A549 (cell line): ENCODE results near the gene CLDN34. TPM values are rescaled to one million over a fixed set of nuclear protein-coding genes. Genes with fewer than 3 reads are reported as not detected.

ENCODE experiments used
- ATAC-seq, 2 experiments: fragments of 200-7000 bp in 1 of 2; fragments of >200 bp in 1 of 2; cut with Nextera tagmentation in 1 of 2; cut with Tn5 transposase in 1 of 2; 3 replicates each; pipeline versions ENCODE4 v1.8.0 to v1.9.1; 2018 to 2020; ENCODE audit warnings: mild to moderate bottlenecking in 1 of 2, moderate library complexity in 1 of 2
- CTCF ChIA-PET: fragments of 300-600 bp; sonication (Branson Sonifier 250); formaldehyde crosslinking; extraction: SDS; loops from one replicate; lab custom pipeline; 2021; ENCODE audit warnings: antibody characterized with exemption, inconsistent platforms; lab: Yijun Ruan, JAX
- POLR2A ChIA-PET: fragments of 350-600 bp; formaldehyde crosslinking; extraction: SDS; loops from one replicate; lab custom pipeline; 2021; ENCODE audit warnings: antibody characterized with exemption, inconsistent platforms; lab: Yijun Ruan, JAX
- DNase-seq, 2 experiments: peaks; one replicate each; pipeline versions ENCODE4 v3.0.0 to v3.0.0-alpha.2; 2011 to 2016; ENCODE audit warnings: low read depth in 1 of 2, low spot score in 1 of 2
- FAIRE-seq: peaks from 2 replicates; lab custom pipeline; 2011; peaks lifted over from hg19 to GRCh38; lab: Jason Lieb, UNC
- H3K27ac ChIP-seq, 2 experiments: fragments of >200 bp; sonication (Bioruptor Twin); formaldehyde crosslinking; 3 replicates each; pipeline ENCODE4 v1.5.1; 2016 to 2017
- H3K4me1 ChIP-seq: fragments of >200 bp; sonication (Bioruptor Twin); formaldehyde crosslinking; 3 replicates; pipeline ENCODE4 v1.6.1; 2016
- H3K4me2 ChIP-seq: fragments of >200 bp; sonication (Bioruptor Twin); formaldehyde crosslinking; 3 replicates; pipeline ENCODE4 v1.6.1; 2016
- H3K4me3 ChIP-seq: fragments of >200 bp; sonication (Bioruptor Twin); formaldehyde crosslinking; 3 replicates; pipeline ENCODE4 v1.5.1; 2016
- H3K9me3 ChIP-seq: fragments of >200 bp; sonication (Bioruptor Twin); formaldehyde crosslinking; 3 replicates; pipeline ENCODE4 v1.6.1; 2016
- BHLHE40 ChIP-seq: IDR thresholded peaks from 2 replicates; pipeline ENCODE4 v1.6.1; 2012; ENCODE audit warnings: low read depth, low read length, inconsistent platforms
- CBX8 ChIP-seq: fragments of 200-600 bp; sonication (generic); IDR thresholded peaks from 2 replicates; pipeline ENCODE4 v1.6.1; 2016
- CEBPB ChIP-seq, 2 experiments: fragments of >200 bp in 1 of 2; sonication (Bioruptor Twin) in 1 of 2; formaldehyde crosslinking in 1 of 2; IDR thresholded peaks; 2 replicates each; pipeline ENCODE4 v1.6.1; 2012 to 2016
- E2F6 ChIP-seq: IDR thresholded peaks from 2 replicates; pipeline ENCODE4 v1.6.1; 2012; ENCODE audit warnings: low read depth, borderline replicate concordance
- EHF ChIP-seq: fragments of 250-450 bp; sonication (Bioruptor Pico); IDR thresholded peaks from 2 replicates; pipeline ENCODE4 v1.5.0; 2020; ENCODE audit warnings: mild to moderate bottlenecking
- ESRRA ChIP-seq: fragments of 150-350 bp; IDR thresholded peaks from 2 replicates; pipeline ENCODE4 v1.6.1; 2014; ENCODE audit warnings: mild to moderate bottlenecking, low read length, borderline replicate concordance
- FOSB ChIP-seq: fragments of 250-450 bp; sonication (Bioruptor Pico); IDR thresholded peaks from 2 replicates; pipeline ENCODE4 v1.5.0; 2020; ENCODE audit warnings: mild to moderate bottlenecking, moderate library complexity
- FOSL2 ChIP-seq, 2 experiments: fragments of 450-650 bp in 1 of 2; fragments of >200 bp in 1 of 2; sonication (Bioruptor Twin) in 1 of 2; formaldehyde crosslinking; IDR thresholded peaks; 2 replicates each; pipeline versions ENCODE4 v1.5.0 to v1.6.1; 2016 to 2020; ENCODE audit warnings: mild to moderate bottlenecking in 1 of 2, moderate library complexity in 1 of 2
- FOXS1 ChIP-seq: fragments of 250-450 bp; sonication (Bioruptor Pico); IDR thresholded peaks from 2 replicates; pipeline ENCODE4 v1.5.0; 2020; ENCODE audit warnings: mild to moderate bottlenecking, moderate library complexity
- HOXB13 ChIP-seq: fragments of 250-450 bp; sonication (Bioruptor Pico); IDR thresholded peaks from 2 replicates; pipeline ENCODE4 v1.5.0; 2020; ENCODE audit warnings: low read depth, mild to moderate bottlenecking, moderate library complexity
- JUN ChIP-seq, 2 experiments: fragments of >200 bp; sonication (Bioruptor Twin); formaldehyde crosslinking; IDR thresholded peaks; 2 replicates in 1 of 2; 3 replicates in 1 of 2; pipeline ENCODE4 v1.6.1; 2016 to 2017
- JUNB ChIP-seq: fragments of >200 bp; sonication (Bioruptor Twin); formaldehyde crosslinking; IDR thresholded peaks from 2 replicates; pipeline ENCODE4 v1.6.1; 2016
- KDM5A ChIP-seq: fragments of 200-600 bp; sonication (generic); IDR thresholded peaks from 2 replicates; pipeline ENCODE4 v1.6.1; 2016; ENCODE audit warnings: antibody characterized with exemption, mild to moderate bottlenecking
- NFE2L2 ChIP-seq: fragments of 150-350 bp; conservative IDR thresholded peaks from 2 replicates; pipeline ENCODE4 v1.6.1; 2014; ENCODE audit warnings: low read length
- NPAS2 ChIP-seq: fragments of 250-450 bp; sonication (Bioruptor Pico); IDR thresholded peaks from 2 replicates; pipeline ENCODE4 v1.8.0; 2022; ENCODE audit warnings: mild to moderate bottlenecking, moderate library complexity, borderline replicate concordance
- NR3C1 ChIP-seq: fragments of >200 bp; sonication (Bioruptor Twin); formaldehyde crosslinking; IDR thresholded peaks from 3 replicates; pipeline ENCODE4 v1.6.1; 2017
- PBX3 ChIP-seq: IDR thresholded peaks from 2 replicates; pipeline ENCODE4 v1.6.1; 2012
- PHF8 ChIP-seq: fragments of 200-600 bp; sonication (generic); IDR thresholded peaks from 2 replicates; pipeline ENCODE4 v1.6.1; 2016; ENCODE audit warnings: low read depth, mild to moderate bottlenecking, antibody characterized with exemption, moderate library complexity, borderline replicate concordance
- RCOR1 ChIP-seq: fragments of 150-350 bp; IDR thresholded peaks from 2 replicates; pipeline ENCODE4 v1.6.1; 2014; ENCODE audit warnings: antibody characterized with exemption, low read length, low read depth
- RNF2 ChIP-seq: fragments of 200-600 bp; sonication (generic); IDR thresholded peaks from 2 replicates; pipeline ENCODE4 v1.6.1; 2016; ENCODE audit warnings: low read depth, mild to moderate bottlenecking, antibody characterized with exemption, moderate library complexity, borderline replicate concordance
- TP53 ChIP-seq: fragments of 250-450 bp; sonication (Bioruptor Pico); IDR thresholded peaks from 2 replicates; pipeline ENCODE4 v1.5.0; 2021; ENCODE audit warnings: mild to moderate bottlenecking, moderate library complexity
- ZC3H11A ChIP-seq: fragments of 450-650 bp; IDR thresholded peaks from 2 replicates; pipeline ENCODE4 v1.6.1; 2014; ENCODE audit warnings: antibody characterized with exemption, mild to moderate bottlenecking
- ZFP36 ChIP-seq: fragments of 450-650 bp; IDR thresholded peaks from 2 replicates; pipeline ENCODE4 v1.6.1; 2014; ENCODE audit warnings: borderline replicate concordance; ENCODE audit not compliant: partially characterized antibody
- ZSCAN20 ChIP-seq: fragments of 250-450 bp; sonication (Bioruptor Pico); IDR thresholded peaks from 2 replicates; pipeline ENCODE4 v1.8.0; 2022; ENCODE audit warnings: mild to moderate bottlenecking, moderate library complexity
- WGBS: methylation state at CpG from one replicate; pipeline ENCODE4 v1.1.6; 2017; ENCODE audit errors: missing lambda C conversion rate; 5-methylcytosine and 5-hydroxymethylcytosine counted together
- polyA plus RNA-seq, 4 experiments: library from polyadenylated mRNA; depleted of rRNA in 3 of 4; stranded (reverse); fragments of >200 nt; fragmentation: RNase III in 1 of 4; extraction: RNeasy Plus Mini Kit Qiagen cat#74134 plus additional on column Dnase treatment in 1 of 4; gene quantifications; 2 replicates in 3 of 4; 3 replicates in 1 of 4; pipeline ENCODE4 v1.2.3, GENCODE V29; 2011 to 2017

CLDN34 gene
- polyA plus RNA-seq, 2 of the 4 experiments (the other 2 are of a cell fraction), result not detected

GRCh38 chrX:9997041-9997440 lies 29.9 kb downstream of the CLDN34 start (continued):
- TF ChIP-seq ZC3H11A (no peak), CEBPB (IDR thresholded peaks at IDR 0.05) (no peak)

- DNase-seq, result no peak
- peak overlapping the region; percentile 27 to 73; a peak in 2 of 6 replicates for H3K27ac ChIP-seq
- H3K4me1 ChIP-seq, result no peaks in the 10 kb centered on the region
- TF ChIP-seq JUN (IDR thresholded peaks at IDR 0.05) (no peak), NPAS2 (CRISPR knock-in tag) (no peak), EHF (no peak), KDM5A (no peak), ZC3H11A (no peak), FOSB (CRISPR knock-in tag) (no peak), PHF8 (no peak), PBX3 (no peak), ESRRA (no peak), ZFP36 (no peak), NFE2L2 (no peak), FOXS1 (CRISPR knock-in tag) (no peak), ZSCAN20 (CRISPR knock-in tag) (no peak), FOSL2 (IDR thresholded peaks at IDR 0.05) (no peak), FOSL2 (CRISPR knock-in tag; IDR thresholded peaks at IDR 0.05) (no peak), RNF2 (no peak), TP53 (CRISPR knock-in tag) (no peak)
- no peak overlapping the region for H3K4me3 ChIP-seq
- 94% methylated on average over 8 of the region's 8 CpGs for WGBS
- ChIA-PET CTCF (interaction anchor here (0.7 to 11.2 kb wide), 11 partner anchors 10 to 1248 kb away, joined by 3 to 216 read pairs (median 3); no protein-coding TSS in a partner anchor), POLR2A (no interaction called here)
- FAIRE-seq, result no peak
- ATAC-seq, result no peak
- H3K9me3 ChIP-seq, result peaks cover 23% of the 10 kb centered on the region
- no peak overlapping the region for H3K4me2 ChIP-seq
Observed at GRCh38 chrX:9997524-9997923, 30.4 kb downstream of the CLDN34 start.

- WGBS, result 85% methylated on average over 3 of the region's 3 CpGs
- ChIA-PET POLR2A (no interaction called here), CTCF (interaction anchor here (2.0 kb wide), 1 partner anchor 118 kb away, joined by 16 read pairs; no protein-coding TSS in a partner anchor)
- ATAC-seq (no peak), FAIRE-seq (no peak), DNase-seq (no peak)
- H3K4me3 ChIP-seq, result no peak overlapping the region
- TF ChIP-seq JUNB (no peak), TP53 (CRISPR knock-in tag) (no peak), HOXB13 (CRISPR knock-in tag) (no peak), CBX8 (no peak), NR3C1 (no peak), FOXS1 (CRISPR knock-in tag) (no peak), NFE2L2 (no peak), E2F6 (no peak), RCOR1 (no peak), BHLHE40 (no peak)
- no peak overlapping the region for H3K4me2 ChIP-seq
- peaks cover 26% of the 10 kb centered on the region for H3K4me1 ChIP-seq
- peak overlapping the region in 1 of 2 experiments; percentile 60; a peak in 2 of 6 replicates for H3K27ac ChIP-seq
- H3K9me3 ChIP-seq, result peaks cover 13% of the 10 kb centered on the region
Observed at GRCh38 chrX:10001496-10001895, 34.3 kb downstream of the CLDN34 start.
